GM11168 (cell line): ENCODE measurements around the gene TSPAN9.
"Not testable (repeated sequence)": the region's sequence is repeated elsewhere in the genome, so short reads cannot be mapped to it uniquely, and the experiment has no call there.

ENCODE experiments used
- in situ Hi-C: fragments of 300-500 bp; cut with MboI; formaldehyde crosslinking; loops from one replicate; pipeline ENCODE4 v1.12.0; 2022; ENCODE audit warnings: low sequenced_read_pairs; ENCODE audit not compliant: unreplicated experiment

The TSPAN9 gene

GRCh38 chr12:3042826-3043225 is 34.4 kb upstream of the TSPAN9 start:
- in situ Hi-C loops, result no loop called here

- in situ Hi-C loops, result no loop called here
Measured at GRCh38 chr12:3043406-3043805, 33.8 kb upstream of the TSPAN9 start.

- in situ Hi-C loops, result no loop called here
Measured at GRCh38 chr12:3044141-3044630, 33.0 kb upstream of the TSPAN9 start.

GRCh38 chr12:3045494-3045893 is 31.7 kb upstream of the TSPAN9 start:
- in situ Hi-C loops, result no loop called here

- in situ Hi-C loops, result no loop called here
Measured at GRCh38 chr12:3045989-3046388, 31.2 kb upstream of the TSPAN9 start.

- in situ Hi-C loops, result no loop called here
Measured at GRCh38 chr12:3046441-3047200, 30.6 kb upstream of the TSPAN9 start.

- in situ Hi-C loops, result no loop called here
Measured at GRCh38 chr12:3047961-3048360, 29.2 kb upstream of the TSPAN9 start.

- in situ Hi-C loops, result no loop called here
Measured at GRCh38 chr12:3048540-3048939, 28.6 kb upstream of the TSPAN9 start.

- in situ Hi-C loops, result no loop called here
Measured at GRCh38 chr12:3049176-3049575, 28.0 kb upstream of the TSPAN9 start.

GRCh38 chr12:3049611-3050249 is 27.4 kb upstream of the TSPAN9 start:
- in situ Hi-C loops, result no loop called here

- in situ Hi-C loops, result no loop called here
Measured at GRCh38 chr12:3054374-3054773, 22.8 kb upstream of the TSPAN9 start.

- in situ Hi-C loops, result no loop called here
Measured at GRCh38 chr12:3055026-3055703, 22.0 kb upstream of the TSPAN9 start.

GRCh38 chr12:3055704-3056467 is 21.3 kb upstream of the TSPAN9 start:
- in situ Hi-C loops, result no loop called here

- in situ Hi-C loops, result no loop called here
Measured at GRCh38 chr12:3061059-3061458, 16.1 kb upstream of the TSPAN9 start.

GRCh38 chr12:3061501-3062215 is 15.5 kb upstream of the TSPAN9 start:
- in situ Hi-C loops, result no loop called here

GRCh38 chr12:3065300-3065699 is 11.9 kb upstream of the TSPAN9 start:
- in situ Hi-C loops, result no loop called here

GRCh38 chr12:3065846-3066245 is 11.3 kb upstream of the TSPAN9 start:
- in situ Hi-C loops, result not testable (repeated sequence)

GRCh38 chr12:3069714-3070113 is 7.5 kb upstream of the TSPAN9 start:
- in situ Hi-C loops, result no loop called here

GRCh38 chr12:3071107-3071506 is 6.1 kb upstream of the TSPAN9 start:
- in situ Hi-C loops, result no loop called here

GRCh38 chr12:3071710-3072109 is 5.5 kb upstream of the TSPAN9 start:
- in situ Hi-C loops, result no loop called here
